ENCODE measurements around the gene MUC5AC.

Gene MUC5AC

DNA sequence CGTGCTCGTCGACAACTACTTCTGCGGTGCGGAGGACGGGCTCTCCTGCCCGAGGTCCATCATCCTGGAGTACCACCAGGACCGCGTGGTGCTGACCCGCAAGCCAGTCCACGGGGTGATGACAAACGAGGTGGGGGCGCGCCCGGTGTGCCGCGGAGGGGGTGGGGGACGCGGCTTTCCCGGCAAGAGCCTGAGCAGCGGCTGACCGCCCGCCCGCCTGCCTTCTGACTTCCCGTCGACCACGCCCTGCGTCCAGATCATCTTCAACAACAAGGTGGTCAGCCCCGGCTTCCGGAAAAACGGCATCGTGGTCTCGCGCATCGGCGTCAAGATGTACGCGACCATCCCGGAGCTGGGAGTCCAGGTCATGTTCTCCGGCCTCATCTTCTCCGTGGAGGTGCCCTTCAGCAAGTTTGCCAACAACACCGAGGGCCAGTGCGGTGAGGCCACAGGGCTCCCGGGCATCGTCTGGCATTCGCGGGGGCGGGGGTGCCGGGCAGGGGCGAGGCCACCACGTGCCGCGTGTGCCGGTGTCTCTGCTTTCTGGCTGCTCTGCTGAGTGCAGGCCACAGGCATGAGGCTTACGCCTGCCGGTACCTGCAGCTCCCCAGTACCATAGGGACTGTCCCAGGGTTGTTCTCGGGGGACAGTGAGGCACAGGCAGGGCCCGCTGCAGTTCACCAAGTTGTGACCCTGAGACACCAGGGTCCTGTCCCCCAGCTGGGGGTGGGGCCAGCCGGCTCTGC is 36.7 kb downstream of the MUC5AC start:
- Histone ChIP-seq H3K36me3 (replicated peaks) (no peaks in the 10 kb centered on the region), H3K27me3 (replicated peaks) (no peaks in the 10 kb centered on the region), H3K27ac (no peak overlapping the region), H3K4me3 (ENCODE audit: low read depth, low read length) (no peak overlapping the region)
- in situ Hi-C loops (cut with HindIII; ENCODE audit: low pct_ligation_motif_present, low sequenced_read_pairs), result no loop called here
- no peak for TF ChIP-seq CTCF (IDR thresholded peaks at IDR 0.05; ENCODE audit: low read depth, low read length, missing control alignments)
- DNase-seq, result no peak

DNA sequence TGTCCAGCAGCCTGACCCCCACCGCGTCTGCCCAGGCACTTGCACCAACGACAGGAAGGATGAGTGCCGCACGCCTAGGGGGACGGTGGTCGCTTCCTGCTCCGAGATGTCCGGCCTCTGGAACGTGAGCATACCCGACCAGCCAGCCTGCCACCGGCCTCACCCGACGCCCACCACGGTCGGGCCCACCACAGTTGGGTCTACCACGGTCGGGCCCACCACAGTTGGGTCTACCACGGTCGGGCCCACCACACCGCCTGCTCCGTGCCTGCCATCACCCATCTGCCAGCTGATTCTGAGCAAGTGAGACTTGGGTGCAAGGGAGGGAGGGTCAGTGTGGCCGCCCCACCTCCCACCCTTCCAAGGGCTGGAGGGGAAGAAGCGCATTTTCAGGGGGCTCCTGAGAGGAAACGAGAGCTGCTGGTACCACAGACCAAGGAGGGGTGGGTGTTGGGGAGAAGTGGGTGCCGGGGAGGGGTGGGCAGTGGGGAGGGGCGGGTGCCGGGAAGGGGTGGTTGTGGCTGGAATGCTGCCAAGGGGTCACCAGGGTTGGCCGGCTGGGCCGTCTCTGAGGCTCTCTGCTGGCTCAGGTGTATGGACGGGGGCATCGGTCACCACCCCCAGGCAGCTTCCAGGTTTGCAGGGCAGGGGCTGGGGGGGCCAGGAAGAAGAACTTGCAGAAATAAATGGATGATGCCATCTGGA is 37.4 kb downstream of the MUC5AC start:
- no peak for DNase-seq
- no peaks in the 10 kb centered on the region for H3K36me3 ChIP-seq (replicated peaks)

DNA sequence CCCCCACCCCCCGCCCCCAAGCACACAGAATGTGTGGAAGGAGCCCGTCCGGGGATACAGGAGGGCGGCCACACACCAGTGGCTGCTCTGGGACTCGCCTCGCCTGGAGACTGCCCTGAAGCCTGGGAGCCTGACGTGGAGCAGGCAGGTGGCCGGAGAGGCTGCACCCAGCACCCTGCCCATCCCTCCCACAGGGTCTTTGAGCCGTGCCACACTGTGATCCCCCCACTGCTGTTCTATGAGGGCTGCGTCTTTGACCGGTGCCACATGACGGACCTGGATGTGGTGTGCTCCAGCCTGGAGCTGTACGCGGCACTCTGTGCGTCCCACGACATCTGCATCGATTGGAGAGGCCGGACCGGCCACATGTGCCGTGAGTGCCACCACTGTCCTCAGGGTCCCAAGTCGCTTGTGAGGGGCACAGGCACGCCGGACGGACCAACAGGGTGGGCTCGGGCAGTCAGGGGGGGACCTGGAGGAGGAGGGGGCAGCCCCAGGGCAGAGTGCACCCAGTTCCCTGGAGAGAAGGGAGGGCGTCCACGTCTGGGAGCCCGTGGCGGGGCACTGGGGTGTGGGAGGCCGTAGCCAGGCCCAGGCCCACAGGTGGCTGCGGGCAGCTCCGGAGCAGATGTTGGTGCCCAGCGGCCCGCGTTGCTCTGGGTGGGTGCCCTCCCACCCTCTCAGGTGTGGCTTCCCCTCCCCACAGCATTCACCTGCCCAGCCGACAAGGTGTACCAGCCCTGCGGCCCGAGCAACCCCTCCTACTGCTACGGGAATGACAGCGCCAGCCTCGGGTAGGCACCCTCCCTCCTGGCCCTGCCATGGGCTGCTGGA is 38.1 kb downstream of the MUC5AC start:
- Histone ChIP-seq H3K27ac (no peak overlapping the region), H3K4me3 (ENCODE audit: low read depth, low read length) (no peak overlapping the region), H3K36me3 (replicated peaks) (no peaks in the 10 kb centered on the region), H3K27me3 (replicated peaks) (no peaks in the 10 kb centered on the region)
- DNase-seq, result no peak
- no peak for TF ChIP-seq CTCF (IDR thresholded peaks at IDR 0.05; ENCODE audit: low read depth, low read length, missing control alignments)
- in situ Hi-C loops (cut with HindIII; ENCODE audit: low pct_ligation_motif_present, low sequenced_read_pairs), result no loop called here

More for the DNA sequence above, 37.4 kb downstream of the MUC5AC start:
- TF ChIP-seq CTCF (IDR thresholded peaks at IDR 0.05; ENCODE audit: low read depth, low read length, missing control alignments), result no peak
- Histone ChIP-seq H3K27me3 (replicated peaks) (no peaks in the 10 kb centered on the region), H3K4me3 (ENCODE audit: low read depth, low read length) (no peak overlapping the region), H3K27ac (no peak overlapping the region)
- in situ Hi-C loops (cut with HindIII; ENCODE audit: low pct_ligation_motif_present, low sequenced_read_pairs), result no loop called here

- Histone ChIP-seq H3K4me3 (ENCODE audit: low read depth, low read length) (no peak overlapping the region), H3K27ac (no peak overlapping the region), H3K27me3 (replicated peaks) (no peaks in the 10 kb centered on the region), H3K36me3 (replicated peaks) (no peaks in the 10 kb centered on the region)
- in situ Hi-C loops (cut with HindIII; ENCODE audit: low pct_ligation_motif_present, low sequenced_read_pairs), result no loop called here
- no peak for DNase-seq
- no peak for TF ChIP-seq CTCF (IDR thresholded peaks at IDR 0.05; ENCODE audit: low read depth, low read length, missing control alignments)
Observed at GRCh38 chr11:1196516-1197391, 39.0 kb downstream of the MUC5AC start.

DNA sequence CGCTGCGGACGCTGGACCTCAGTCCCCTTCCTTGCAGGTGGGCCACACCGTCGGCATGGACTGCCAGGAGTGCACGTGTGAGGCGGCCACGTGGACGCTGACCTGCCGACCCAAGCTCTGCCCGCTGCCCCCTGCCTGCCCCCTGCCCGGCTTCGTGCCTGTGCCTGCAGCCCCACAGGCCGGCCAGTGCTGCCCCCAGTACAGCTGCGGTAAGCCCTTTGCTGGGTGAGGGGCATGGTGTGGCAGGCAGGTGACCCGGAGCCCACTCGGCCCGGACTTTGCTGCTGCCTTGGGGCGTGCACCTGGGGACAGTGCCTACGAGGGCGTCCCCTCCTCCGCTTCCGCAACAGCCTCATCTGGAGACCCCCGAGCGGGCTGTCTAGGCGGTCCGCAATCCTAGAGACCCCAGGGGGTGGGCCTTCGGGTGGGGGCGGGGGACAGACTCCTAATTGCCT is 39.7 kb downstream of the MUC5AC start:
- H3K27me3 ChIP-seq (replicated peaks), result no peaks in the 10 kb centered on the region
- no peak overlapping the region for H3K27ac ChIP-seq
- H3K36me3 ChIP-seq (replicated peaks), result no peaks in the 10 kb centered on the region
- TF ChIP-seq CTCF (IDR thresholded peaks at IDR 0.05; ENCODE audit: low read depth, low read length, missing control alignments), result no peak
- in situ Hi-C loops (cut with HindIII; ENCODE audit: low pct_ligation_motif_present, low sequenced_read_pairs), result no loop called here
- no peak for DNase-seq
- no peak overlapping the region for H3K4me3 ChIP-seq (ENCODE audit: low read depth, low read length)

Measured in brain microvascular endothelial cell (primary cell).